ENCODE results near the gene MRTO4.
"Not testable (repeated sequence)": the region's sequence is repeated elsewhere in the genome, so short reads cannot be mapped to it uniquely, and the experiment has no call there.

MRTO4 gene

GRCh38 chr1:19300211-19300610 lies 48.6 kb downstream of the MRTO4 start:
- Histone ChIP-seq H3K9me3 (ENCODE audit: control insufficient read depth, insufficient read depth, low read length) (peaks cover 5% of the 10 kb centered on the region), H3K4me1 (ENCODE audit: control insufficient read depth, insufficient read depth, low read length) (no peaks in the 10 kb centered on the region), H3K9ac (ENCODE audit: low read depth, low read length) (no peak overlapping the region), H3K4me3 (ENCODE audit: low read depth, low read length) (no peak overlapping the region), H3K36me3 (ENCODE audit: control insufficient read depth, insufficient read depth, low read length) (peaks cover 27% of the 10 kb centered on the region), H3K27me3 (ENCODE audit: control insufficient read depth, insufficient read depth, low read length) (no peaks in the 10 kb centered on the region), H3K27ac (ENCODE audit: low read depth, low read length) (no peak overlapping the region)

GRCh38 chr1:19304081-19304480 lies 52.5 kb downstream of the MRTO4 start:
- not testable (repeated sequence) for H3K27ac ChIP-seq (ENCODE audit: low read depth, low read length); H3K4me1 ChIP-seq (ENCODE audit: control insufficient read depth, insufficient read depth, low read length); H3K27me3 ChIP-seq (ENCODE audit: control insufficient read depth, insufficient read depth, low read length); H3K9ac ChIP-seq (ENCODE audit: low read depth, low read length); H3K9me3 ChIP-seq (ENCODE audit: control insufficient read depth, insufficient read depth, low read length); H3K4me3 ChIP-seq (ENCODE audit: low read depth, low read length)
- H3K36me3 ChIP-seq (ENCODE audit: control insufficient read depth, insufficient read depth, low read length) = peaks cover 58% of the 10 kb centered on the region

DNA sequence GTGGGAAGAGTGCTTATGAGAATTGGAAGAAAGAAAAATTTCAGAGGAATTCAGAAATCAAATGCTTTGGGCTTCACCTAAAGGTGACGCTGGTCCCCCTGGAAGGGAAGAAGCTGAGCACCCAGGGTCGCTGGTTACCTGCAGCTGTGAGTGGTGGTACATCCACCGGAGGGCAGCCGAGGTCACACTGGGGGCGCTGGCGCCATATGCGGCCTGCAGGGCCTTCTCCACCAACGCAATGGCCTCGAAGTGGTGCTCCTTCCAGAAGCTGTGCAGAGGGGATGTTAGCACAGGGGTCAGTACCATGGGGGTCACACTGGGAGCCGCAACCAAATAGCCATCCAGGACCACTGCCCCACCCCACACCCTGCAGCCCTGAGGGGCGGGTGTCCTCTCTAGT lies 54.3 kb downstream of the MRTO4 start:
- Histone ChIP-seq H3K9me3 (ENCODE audit: control insufficient read depth, insufficient read depth, low read length) (no peaks in the 10 kb centered on the region), H3K4me1 (ENCODE audit: control insufficient read depth, insufficient read depth, low read length) (no peaks in the 10 kb centered on the region), H3K36me3 (ENCODE audit: control insufficient read depth, insufficient read depth, low read length) (peaks cover 55% of the 10 kb centered on the region)

DNA sequence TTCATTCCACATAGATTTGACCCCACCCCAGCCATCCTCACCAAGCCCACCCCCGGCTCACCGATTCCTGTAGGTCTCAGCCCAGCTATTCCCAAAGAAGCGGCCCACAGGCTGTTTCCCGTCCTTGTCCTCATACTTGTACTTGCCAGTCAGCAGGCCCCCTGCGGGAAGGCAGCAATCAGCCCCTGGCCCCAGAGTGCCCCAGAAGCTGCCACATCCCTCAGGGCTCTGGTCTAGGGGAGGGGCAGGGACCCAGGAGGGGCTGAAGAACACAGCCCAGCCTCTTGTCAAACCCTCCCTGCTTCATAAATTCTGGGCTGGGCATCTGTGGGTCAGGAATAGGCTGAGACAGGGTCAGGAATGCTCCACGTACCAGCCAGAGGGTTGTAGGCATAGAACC lies 55.3 kb downstream of the MRTO4 start:
- H3K4me3 ChIP-seq (ENCODE audit: low read depth, low read length) = no peak overlapping the region
- peaks cover 6% of the 10 kb centered on the region for H3K27me3 ChIP-seq (ENCODE audit: control insufficient read depth, insufficient read depth, low read length)
- H3K4me1 ChIP-seq (ENCODE audit: control insufficient read depth, insufficient read depth, low read length) = no peaks in the 10 kb centered on the region
- no peak overlapping the region for H3K9ac ChIP-seq (ENCODE audit: low read depth, low read length)
- peaks cover 55% of the 10 kb centered on the region for H3K36me3 ChIP-seq (ENCODE audit: control insufficient read depth, insufficient read depth, low read length)
- no peak overlapping the region for H3K27ac ChIP-seq (ENCODE audit: low read depth, low read length)
- no peaks in the 10 kb centered on the region for H3K9me3 ChIP-seq (ENCODE audit: control insufficient read depth, insufficient read depth, low read length)

More for the DNA sequence above, 54.3 kb downstream of the MRTO4 start:
- no peak overlapping the region for H3K4me3 ChIP-seq (ENCODE audit: low read depth, low read length)
- no peak overlapping the region for H3K9ac ChIP-seq (ENCODE audit: low read depth, low read length)
- peaks cover 2% of the 10 kb centered on the region for H3K27me3 ChIP-seq (ENCODE audit: control insufficient read depth, insufficient read depth, low read length)
- H3K27ac ChIP-seq (ENCODE audit: low read depth, low read length) = no peak overlapping the region

DNA sequence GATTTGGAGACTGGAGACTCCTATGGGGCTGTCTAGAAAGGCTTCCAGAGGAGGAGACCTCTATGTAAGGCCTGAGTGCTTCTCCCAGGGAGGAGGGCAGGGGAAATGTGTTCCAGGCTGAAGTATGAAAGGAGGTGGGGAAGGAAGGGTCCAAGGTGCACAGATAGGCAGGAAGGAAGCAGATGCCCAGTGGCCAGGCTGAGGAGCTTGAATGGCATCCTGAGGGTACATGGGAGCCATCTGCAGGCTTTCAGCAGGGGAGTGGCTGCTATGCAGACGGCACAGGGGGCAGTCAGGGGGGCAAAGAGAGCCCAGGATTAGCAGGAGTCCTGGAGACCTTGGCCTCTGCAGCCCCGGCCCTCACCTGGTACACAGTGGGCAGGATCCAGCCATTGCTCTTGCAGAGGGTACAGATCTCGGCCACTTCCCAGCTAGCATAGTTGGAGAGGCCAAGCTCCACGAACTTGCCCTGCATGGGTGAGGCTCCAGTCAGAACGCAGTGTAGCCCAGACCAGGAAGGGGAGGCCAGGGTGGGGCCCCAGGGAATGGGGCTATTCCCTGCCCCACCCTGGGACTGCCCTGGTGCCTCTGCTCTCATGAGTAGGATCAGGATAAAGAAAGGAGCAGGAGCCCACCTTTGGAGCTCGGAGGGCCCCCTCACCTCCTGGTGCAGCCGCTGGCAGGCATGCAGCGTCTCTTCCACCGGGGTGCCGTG lies 56.3 kb downstream of the MRTO4 start:
- Histone ChIP-seq H3K36me3 (ENCODE audit: control insufficient read depth, insufficient read depth, low read length) (peaks cover 52% of the 10 kb centered on the region), H3K4me1 (ENCODE audit: control insufficient read depth, insufficient read depth, low read length) (0 out of 2 replicates have a peak, but pooled peaks cover 3% of the 10 kb centered on the region), H3K27ac (ENCODE audit: low read depth, low read length) (no peak overlapping the region), H3K9ac (ENCODE audit: low read depth, low read length) (no peak overlapping the region), H3K9me3 (ENCODE audit: control insufficient read depth, insufficient read depth, low read length) (no peaks in the 10 kb centered on the region), H3K27me3 (ENCODE audit: control insufficient read depth, insufficient read depth, low read length) (peaks cover 6% of the 10 kb centered on the region), H3K4me3 (ENCODE audit: low read depth, low read length) (no peak overlapping the region)

- Histone ChIP-seq H3K27ac (ENCODE audit: low read depth, low read length) (no peak overlapping the region), H3K9ac (ENCODE audit: low read depth, low read length) (no peak overlapping the region), H3K27me3 (ENCODE audit: control insufficient read depth, insufficient read depth, low read length) (peaks cover 9% of the 10 kb centered on the region), H3K36me3 (ENCODE audit: control insufficient read depth, insufficient read depth, low read length) (peaks cover 46% of the 10 kb centered on the region), H3K4me3 (ENCODE audit: low read depth, low read length) (no peak overlapping the region), H3K4me1 (ENCODE audit: control insufficient read depth, insufficient read depth, low read length) (0 out of 2 replicates have a peak, but pooled peaks cover 6% of the 10 kb centered on the region), H3K9me3 (ENCODE audit: control insufficient read depth, insufficient read depth, low read length) (no peaks in the 10 kb centered on the region)
Observed at GRCh38 chr1:19308509-19308907, 56.9 kb downstream of the MRTO4 start.

- H3K27ac ChIP-seq (ENCODE audit: low read depth, low read length) = no peak overlapping the region
- no peak overlapping the region for H3K9ac ChIP-seq (ENCODE audit: low read depth, low read length)
- H3K27me3 ChIP-seq (ENCODE audit: control insufficient read depth, insufficient read depth, low read length) = peaks cover 9% of the 10 kb centered on the region
- peaks cover 47% of the 10 kb centered on the region for H3K36me3 ChIP-seq (ENCODE audit: control insufficient read depth, insufficient read depth, low read length)
- H3K4me3 ChIP-seq (ENCODE audit: low read depth, low read length) = no peak overlapping the region
- H3K4me1 ChIP-seq (ENCODE audit: control insufficient read depth, insufficient read depth, low read length) = 0 out of 2 replicates have a peak, but pooled peaks cover 6% of the 10 kb centered on the region
- no peaks in the 10 kb centered on the region for H3K9me3 ChIP-seq (ENCODE audit: control insufficient read depth, insufficient read depth, low read length)
Observed at GRCh38 chr1:19309123-19309813, 57.7 kb downstream of the MRTO4 start.
